GM18526 (cell line): Measurements from ENCODE around the gene C6orf62.

ENCODE experiments used
- POLR2A ChIP-seq: IDR thresholded peaks from 3 replicates; pipeline ENCODE4 v1.6.1; 2011; ENCODE audit not compliant: insufficient read length; ENCODE audit errors: extremely low read depth

The C6orf62 gene

DNA sequence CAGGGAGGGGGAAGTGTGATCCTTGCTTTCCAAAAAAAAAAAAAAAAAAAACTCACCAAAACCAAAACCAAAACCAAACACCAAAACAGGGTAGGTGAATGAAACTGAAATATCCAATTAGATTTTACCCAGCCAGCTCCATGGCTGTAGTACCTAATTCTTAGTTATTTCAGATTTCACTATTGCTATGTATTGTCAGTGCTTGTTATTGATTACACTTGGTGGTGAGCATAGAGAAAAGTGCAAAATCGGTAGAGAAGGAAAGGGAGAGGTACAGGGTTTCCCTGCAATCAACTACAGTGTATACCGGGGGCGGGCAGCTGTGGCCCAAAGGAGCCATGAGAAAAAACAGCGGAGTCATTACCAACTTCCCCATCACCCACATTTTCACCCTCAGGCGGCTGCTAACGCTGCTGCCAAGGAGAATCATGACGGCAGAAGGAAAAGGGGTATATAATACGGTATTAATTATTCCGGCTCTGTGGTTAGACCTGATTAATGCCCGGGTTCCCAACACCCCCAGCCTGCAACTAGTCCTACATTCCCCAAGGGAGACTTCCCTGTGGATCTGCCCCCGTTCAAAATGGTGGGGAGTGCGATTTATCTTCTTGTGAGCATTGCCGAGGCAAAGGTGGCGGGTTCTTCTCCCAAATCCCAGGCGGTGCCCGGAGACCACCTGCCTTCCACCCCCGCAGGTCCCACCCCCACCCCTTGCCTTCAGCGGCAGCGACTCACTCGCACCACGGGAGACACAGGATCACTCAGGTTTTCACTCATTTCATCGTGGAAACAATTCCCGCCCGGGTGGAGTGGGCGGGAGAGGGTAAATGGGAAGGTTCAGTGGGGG, at the start of gene C6orf62:
Gene C6orf62 (minus strand): TSS at position 30 of the 847 bp plus-strand sequence. CDS start 486 bp downstream, outside the sequence.
- peak; percentile 31 for TF ChIP-seq POLR2A

DNA sequence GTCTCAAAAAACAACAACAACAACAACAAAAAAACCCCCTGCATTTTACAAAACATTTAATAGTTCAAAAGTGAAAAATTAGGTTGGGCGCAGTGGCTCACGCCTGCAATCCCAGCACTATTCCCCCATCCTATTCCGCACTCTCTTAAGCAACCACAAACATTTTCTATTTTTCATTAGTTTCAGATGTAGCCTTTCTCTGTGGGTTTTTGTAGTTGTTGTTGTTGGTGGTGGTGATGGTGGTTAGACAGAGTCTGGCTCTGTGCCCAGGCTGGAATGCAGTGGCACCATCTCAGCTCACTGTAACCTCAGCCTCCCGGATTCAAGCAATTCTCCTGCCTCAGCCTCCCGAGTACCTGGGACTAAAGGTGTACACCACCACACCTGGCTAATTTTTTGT, 49.4 kb upstream of the C6orf62 start:
- no peak for TF ChIP-seq POLR2A

DNA sequence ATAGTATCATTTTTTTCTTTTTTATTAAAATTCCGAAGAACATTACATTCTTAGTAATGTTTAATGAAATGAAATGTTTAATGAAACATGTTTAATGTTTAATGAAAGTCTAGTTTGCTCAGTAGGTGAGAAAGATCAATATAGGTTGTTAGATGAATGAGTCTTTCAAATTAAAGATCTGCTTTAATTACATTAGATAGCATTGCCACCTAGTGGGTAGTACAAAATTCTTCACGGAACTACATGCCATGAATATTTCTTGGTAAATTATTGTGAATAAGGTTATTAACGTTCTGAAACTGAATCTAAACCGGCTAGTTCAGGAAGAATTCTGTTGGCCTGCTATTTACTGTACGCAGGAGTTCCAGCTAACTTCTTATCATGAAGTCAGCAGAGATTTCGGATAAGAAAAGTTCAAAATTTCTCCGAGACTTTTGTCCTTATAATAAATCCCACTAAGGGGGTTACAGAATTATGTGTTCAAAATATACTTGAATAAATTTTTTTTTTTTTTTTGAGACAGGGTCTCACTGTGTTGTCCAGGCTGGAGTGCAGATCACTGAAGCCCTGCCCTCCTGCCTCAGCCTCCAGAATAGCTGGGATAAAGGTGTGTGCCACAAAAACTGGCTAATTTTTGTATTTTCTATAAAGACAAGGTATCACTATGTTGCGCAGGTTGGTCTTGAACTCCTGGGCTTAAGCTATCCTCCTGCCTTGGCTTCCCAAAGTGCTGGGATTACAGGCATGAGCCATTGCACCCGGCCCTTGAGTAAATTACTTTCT, 47.9 kb upstream of the C6orf62 start:
- TF ChIP-seq POLR2A = no peak

DNA sequence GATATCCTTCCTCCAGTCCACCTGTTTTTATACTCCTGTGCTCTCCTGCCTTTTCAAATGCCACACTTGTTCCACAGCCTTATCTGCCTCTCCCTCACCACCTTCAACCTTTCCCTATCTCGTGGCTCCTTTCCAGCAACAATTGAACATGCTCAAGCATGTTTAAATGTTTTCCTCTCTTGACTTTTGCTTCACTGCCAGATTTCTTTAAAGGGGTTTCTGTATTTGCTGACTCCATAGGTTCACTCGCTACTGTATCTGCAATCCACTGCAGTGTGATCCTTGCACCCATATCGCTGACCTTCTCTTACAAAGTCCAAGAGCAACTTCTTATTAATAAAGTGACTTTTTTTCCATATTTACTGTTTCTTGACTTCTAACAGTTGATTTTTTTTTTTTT, 44.6 kb upstream of the C6orf62 start:
- TF ChIP-seq POLR2A = no peak

DNA sequence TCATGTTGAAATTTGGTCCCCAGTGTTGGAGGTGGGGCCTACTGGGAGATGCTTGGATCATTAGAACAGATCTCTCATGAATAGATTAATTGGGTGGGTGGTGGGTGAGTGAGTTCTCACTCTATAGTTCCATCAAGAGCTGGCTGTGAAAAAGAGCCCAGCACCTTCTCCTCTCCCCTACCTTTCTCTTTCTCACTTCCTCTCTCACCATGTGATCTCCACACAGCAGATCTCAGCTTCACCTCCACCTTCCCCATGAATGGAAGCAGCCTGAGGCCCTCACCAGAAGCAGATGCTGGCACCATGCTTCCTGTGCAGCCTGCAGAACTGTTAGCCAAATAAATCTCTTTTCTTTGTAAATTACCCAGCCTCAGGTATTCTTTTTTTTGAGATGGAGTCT, 42.9 kb upstream of the C6orf62 start:
- TF ChIP-seq POLR2A = no peak

DNA sequence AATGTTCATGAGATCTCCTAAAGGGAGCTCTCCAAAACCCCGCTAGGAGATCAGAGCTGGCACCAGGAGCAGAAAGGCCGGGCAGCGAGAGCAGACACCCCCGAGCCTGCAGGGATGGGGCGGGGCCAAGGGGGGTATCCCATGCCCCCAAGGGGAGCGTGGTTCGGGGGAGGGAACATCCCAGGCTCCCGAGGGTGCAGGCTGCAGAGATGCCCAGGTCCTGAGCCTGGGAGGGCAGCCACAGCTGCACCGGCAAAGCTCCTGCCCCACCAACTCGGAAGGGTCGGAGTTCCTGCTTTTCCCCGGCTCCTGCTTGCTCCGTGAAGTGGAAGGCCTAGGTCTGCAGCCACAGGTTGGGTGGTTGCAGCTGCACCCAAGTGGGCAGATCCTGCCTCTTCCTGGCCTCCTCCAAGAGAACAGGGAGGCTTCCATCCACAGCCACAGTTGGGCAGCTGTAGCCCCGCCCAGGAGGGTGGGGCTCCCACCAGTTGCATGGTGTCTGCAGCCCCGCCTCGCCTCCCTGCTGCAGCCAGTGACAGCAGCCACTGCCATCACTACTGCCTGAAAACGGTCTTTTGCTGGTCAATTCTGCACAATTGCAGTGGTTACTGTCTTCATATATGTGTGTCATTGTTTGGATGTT, 42.4 kb upstream of the C6orf62 start:
- no peak for TF ChIP-seq POLR2A

DNA sequence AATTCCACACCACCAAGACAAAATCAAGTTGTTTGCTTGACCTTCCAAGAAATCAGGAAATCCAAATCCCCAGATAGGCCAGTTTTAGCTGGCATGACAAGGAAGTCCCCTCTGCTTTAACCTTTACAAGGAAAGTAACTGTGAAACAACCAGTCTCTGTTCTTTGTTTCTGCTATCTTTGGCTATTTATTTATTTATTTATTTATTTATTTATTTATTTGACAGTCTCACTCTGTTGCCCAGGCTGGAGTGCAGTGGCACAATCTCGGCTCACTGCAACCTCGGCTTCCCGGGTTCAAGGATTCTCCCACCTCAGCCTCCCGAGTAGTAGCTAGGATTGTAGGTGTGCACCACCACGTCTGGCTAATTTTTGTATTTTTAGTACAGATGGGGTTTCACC, 41.3 kb upstream of the C6orf62 start:
- TF ChIP-seq POLR2A = no peak

DNA sequence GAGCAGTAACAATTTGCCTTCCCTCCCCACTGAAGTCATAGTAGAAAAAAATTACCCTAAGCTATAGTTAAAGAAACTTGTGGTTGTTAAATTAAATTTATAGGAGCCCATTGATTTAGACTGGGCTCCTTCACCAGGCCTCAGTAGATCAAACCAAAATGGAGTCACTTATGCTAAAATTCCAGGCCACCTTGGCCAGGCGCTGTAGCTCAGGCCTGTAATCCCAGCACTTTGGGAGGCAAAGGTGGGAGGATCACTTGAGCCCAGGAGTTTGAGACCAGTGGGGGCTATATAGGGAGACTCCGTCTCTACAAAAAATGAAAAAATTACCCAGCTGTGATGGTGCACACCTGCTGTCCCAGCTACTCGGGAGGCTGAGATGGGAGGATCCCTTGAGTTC, 40.8 kb upstream of the C6orf62 start:
- no peak for TF ChIP-seq POLR2A

DNA sequence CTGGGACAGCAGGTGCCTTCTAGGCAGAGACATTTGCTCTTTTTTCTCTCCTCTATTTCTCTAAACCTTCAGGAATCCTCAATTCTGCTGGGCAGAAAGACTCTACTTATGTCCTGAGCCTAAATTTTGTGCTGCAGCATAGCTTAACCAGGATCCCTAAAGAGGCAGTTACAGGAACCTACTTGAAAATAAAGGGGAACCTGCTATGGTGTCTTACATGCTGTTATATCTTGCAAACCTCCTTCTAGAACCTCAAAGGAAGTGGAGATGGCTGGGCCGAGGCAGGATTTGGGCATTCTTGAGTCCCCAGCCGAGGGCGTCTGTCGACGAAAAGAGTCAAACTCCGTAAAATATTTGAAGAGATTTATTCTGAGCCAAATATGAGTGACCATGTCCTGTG, 38.7 kb upstream of the C6orf62 start:
- TF ChIP-seq POLR2A = no peak

DNA sequence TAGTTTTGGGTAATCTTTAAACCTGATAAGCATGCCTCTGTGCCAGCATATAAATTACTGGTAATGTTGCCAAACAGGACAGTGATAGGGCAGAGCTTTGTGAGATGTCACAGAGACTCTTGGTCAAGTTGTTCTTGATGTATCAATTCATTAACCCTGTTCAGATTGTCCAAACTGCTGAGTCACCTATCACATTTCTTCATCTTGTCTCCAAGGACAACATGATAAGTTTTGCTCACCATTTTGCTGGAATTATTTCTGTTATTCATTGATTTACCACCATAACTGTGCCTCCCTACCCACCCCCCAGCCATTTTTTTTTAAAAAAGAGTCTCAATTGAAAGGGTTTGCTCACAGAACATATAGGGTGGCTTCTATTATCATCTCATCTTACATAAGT, 36.3 kb upstream of the C6orf62 start:
- TF ChIP-seq POLR2A = no peak

DNA sequence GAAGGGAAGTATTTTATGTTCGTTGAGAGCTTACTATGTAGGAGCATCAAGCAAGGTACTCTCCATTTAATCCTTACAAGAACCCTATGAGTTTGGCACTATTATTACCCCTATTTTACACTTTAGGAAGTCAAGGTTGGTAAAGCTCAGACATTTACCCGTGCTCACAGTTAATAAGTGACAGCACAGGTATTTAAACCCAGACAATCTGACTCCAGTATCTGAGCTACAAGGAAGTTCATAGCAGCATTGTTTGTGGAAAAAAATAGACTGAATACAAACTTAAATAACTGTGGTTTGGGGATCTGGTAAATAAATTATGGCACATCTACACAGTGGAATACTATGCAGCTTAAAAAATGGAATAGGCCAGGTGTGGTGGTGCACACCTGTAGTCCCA, 34.6 kb upstream of the C6orf62 start:
- TF ChIP-seq POLR2A = no peak

DNA sequence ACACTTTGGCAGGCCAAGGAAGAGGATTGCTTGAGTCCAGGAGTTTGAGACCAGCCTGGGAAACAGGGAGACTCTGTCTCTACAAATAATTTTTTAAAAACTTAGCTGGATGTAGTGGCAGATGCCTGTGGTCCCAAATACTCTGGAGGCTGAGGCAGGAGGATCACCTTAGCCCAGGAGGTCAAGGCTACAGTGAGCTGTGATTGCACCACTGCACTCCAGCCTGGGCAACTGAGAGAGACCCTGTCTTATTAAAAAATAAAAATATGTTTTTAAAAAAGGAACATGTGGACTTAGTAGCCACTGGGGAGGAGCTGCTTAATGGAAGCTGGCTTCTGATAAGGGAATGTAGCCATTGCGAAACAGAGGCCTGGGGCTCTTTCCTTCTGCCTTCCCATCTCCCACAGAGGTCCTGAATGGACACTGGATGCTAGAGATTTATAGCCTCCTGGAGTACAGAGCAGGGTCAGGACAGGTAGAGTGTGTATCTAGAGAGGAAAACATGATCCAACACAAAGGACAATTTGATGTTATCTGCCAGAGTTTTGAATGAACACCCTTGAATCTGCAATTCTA, 34.1 kb upstream of the C6orf62 start:
- TF ChIP-seq POLR2A = no peak

DNA sequence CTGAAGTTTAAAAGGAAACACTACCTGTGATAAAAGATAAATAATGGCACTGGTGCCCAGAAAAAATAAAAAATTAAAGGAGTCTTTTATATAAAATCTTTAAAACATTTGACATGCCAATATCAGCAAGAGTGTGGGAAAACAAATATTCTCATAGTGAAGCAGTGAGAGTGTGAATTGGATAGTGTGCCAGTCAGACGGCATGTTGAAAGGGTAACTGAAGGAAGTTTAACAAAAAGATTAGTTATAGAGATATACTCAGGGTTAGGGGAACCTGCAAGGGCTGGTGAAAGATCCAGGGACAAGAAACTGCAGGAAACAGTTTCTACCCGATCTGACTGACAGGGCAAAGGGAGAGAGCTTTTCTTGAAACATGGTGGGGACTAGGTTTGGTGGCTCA, 33.5 kb upstream of the C6orf62 start:
- no peak for TF ChIP-seq POLR2A

DNA sequence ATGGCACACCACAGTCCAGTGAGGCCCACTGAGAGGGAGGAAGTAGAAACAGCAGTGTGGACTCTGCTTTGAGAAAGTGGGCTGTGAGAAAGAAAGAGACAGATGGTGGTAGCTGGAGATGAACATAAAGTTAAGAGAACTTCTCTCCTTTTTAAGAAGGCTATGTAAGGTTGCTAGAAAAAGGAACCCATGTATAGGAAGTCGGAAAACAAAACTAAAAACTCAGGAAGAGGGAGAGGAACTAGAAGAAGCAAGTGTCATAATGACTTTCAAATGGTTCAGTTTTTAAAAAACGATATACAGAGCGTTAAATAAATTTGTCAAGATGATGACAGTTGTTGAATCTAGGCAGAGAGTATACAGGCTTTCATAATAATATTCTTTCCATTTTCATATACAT, 30.3 kb upstream of the C6orf62 start:
- TF ChIP-seq POLR2A = no peak

DNA sequence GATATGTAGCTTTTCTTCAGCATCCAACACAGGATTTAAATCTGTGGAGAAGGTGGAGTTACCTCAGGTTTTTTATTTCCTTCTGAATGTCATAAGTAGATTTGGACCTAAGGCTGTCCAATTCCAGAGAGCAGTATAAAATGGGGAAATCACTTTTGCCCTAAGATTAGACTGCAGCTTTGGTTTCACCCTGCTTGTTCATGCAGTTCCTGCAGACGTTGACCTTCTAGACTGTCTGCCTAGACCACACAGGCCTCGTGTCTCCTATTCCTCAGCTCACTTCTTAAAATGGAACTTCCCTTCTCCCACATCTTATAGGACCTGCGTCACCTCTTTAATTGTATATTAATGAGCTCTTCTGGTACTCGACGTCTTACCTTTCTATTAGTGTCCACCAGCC, 26.0 kb upstream of the C6orf62 start:
- TF ChIP-seq POLR2A = no peak
